ENCODE results near the gene PSMA2. TPM values are rescaled to one million over a fixed set of nuclear protein-coding genes. Genes with fewer than 3 reads are reported as not detected.

PSMA2 gene
- total RNA-seq, 1 experiment from 2014 or later, result 199 TPM

DNA sequence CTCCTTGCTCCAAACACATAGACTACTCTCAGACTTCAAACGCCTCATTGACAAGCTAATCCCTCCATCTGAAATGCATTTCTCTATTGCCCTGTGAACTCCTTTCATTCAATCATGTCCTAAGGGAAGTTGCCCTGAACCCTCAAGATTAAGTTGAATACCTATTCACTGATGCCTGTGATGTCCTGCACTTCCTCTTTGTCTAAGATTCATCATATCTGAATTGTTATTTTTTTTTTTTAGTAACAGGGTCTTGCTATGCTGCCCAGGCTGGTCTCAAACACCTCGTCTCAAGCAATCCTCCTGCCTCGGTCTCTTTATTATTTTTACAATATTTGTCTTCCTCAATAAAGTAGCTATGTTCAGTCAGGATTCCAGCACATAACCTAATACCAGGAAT, 3.2 kb downstream of the PSMA2 start:
- H3K4me1 ChIP-seq, result no peaks in the 10 kb centered on the region
- no peaks in the 10 kb centered on the region for H3K9me3 ChIP-seq (replicated peaks)
- H3K27ac ChIP-seq, result no peak overlapping the region
- peaks cover 42% of the 10 kb centered on the region for H3K36me3 ChIP-seq
- no peak overlapping the region for H3K4me3 ChIP-seq
- no peak for DNase-seq
- no peaks in the 10 kb centered on the region for H3K27me3 ChIP-seq

DNA sequence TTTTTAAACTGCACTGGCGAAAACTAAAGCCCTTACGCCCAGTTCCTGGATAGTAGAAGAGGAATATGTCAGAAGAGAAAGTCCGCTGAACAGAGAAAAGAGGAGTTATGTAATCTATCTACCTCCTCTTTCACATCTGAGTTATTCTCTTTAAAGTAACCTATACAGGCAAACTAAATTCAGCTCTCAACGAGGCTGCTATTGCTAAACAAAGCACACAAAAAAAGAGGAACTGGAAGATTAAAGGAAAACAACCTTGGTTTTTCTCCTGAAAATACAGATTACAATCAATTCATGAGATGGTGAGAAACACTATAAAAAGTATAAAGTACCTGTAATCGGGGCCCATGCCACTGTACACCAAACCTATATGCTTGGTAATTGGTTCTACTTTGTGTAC, 5.8 kb downstream of the PSMA2 start:
- DNase-seq, result no peak
- Histone ChIP-seq H3K27ac (no peak overlapping the region), H3K9me3 (replicated peaks) (no peaks in the 10 kb centered on the region), H3K4me3 (no peak overlapping the region), H3K27me3 (no peaks in the 10 kb centered on the region), H3K36me3 (peaks cover 68% of the 10 kb centered on the region), H3K4me1 (no peaks in the 10 kb centered on the region)

DNA sequence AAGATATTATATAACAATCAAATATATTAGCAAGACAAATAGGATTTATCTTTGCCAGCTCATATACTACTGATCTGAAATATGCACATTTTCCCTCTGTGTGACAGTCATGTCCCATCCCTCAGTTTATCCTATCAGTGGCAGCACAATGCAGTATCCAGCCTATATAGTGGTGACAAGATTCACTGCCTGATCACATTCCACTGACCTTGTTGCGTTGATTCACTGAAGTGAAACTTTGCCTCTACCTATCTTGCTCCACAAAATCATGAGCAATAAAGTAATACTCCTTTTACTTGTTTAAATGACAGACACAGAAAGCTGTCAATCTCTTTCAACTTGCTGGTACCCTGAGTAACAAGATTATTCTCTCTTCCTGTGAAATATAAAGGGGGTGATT, 6.3 kb downstream of the PSMA2 start:
- H3K36me3 ChIP-seq, result peaks cover 73% of the 10 kb centered on the region
- no peak overlapping the region for H3K27ac ChIP-seq
- H3K9me3 ChIP-seq (replicated peaks), result no peaks in the 10 kb centered on the region
- no peak for DNase-seq
- no peaks in the 10 kb centered on the region for H3K27me3 ChIP-seq
- no peaks in the 10 kb centered on the region for H3K4me1 ChIP-seq
- H3K4me3 ChIP-seq, result no peak overlapping the region

DNA sequence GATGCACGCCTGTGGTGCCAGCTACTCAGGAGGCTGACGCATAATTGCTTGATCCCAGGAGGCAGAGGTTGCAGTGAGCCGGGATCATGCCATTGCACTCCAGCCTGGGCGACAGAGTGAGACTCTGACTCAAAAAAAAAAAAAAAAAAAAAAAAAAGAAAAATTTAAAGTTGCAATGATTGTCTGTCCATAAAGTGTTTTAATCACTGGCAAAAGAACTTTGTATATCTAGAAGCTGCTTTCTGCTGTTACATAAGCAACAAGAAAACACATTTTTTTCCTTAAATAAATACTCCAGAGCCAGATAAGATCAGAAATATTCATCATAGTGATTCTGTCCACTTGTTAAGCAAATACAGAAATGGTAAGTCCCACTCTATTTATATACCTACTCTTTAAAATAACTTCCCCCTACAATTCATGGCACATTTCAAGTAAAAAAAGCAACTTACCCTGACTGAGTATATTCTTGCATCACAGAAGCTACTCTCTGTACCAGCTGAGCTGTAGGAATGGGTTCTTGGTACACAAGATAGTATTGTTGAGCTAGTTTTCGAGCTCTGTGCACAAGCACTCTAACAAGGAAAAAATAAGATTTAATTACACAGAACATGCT, 7.6 kb downstream of the PSMA2 start:
- H3K4me1 ChIP-seq, result no peaks in the 10 kb centered on the region
- no peak overlapping the region for H3K4me3 ChIP-seq
- no peak overlapping the region for H3K27ac ChIP-seq
- no peak for DNase-seq
- H3K27me3 ChIP-seq, result no peaks in the 10 kb centered on the region
- no peaks in the 10 kb centered on the region for H3K9me3 ChIP-seq (replicated peaks)
- peaks cover 84% of the 10 kb centered on the region for H3K36me3 ChIP-seq

DNA sequence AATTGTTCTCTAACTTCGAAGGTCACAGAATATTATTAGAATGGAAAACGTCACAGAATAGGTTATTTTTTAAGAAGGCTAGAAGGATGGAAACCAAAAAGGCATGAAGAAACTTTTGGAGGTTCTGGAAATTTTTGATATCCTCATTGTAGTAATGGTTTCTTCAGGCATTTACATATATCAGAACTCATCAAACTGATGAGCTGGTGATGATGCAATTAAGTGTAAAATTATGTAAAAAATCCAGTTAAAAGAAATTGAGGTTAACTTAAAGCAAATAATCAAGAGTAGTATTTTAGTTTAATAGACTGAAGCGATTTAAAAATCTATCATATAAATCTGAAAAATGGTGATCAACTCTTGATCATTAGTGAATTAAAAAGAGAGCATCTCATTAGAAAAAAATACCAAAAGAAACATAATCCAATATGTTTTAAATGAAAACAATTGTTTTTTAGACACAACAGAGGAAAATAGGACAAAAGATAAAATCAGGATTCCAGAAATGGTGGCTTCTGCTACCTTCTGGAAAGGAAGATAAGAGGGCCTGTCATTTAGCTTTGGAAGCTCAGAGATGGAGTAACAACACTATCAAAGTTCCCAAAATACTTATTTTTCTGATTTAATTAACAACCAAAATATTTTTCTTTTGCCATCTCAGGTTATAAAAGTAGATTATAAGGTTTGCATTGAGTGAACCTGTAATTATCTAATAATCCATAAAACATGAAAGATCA, 9.8 kb downstream of the PSMA2 start:
- Histone ChIP-seq H3K27me3 (no peaks in the 10 kb centered on the region), H3K9me3 (replicated peaks) (no peaks in the 10 kb centered on the region), H3K27ac (no peak overlapping the region), H3K36me3 (peaks cover 88% of the 10 kb centered on the region), H3K4me3 (no peak overlapping the region), H3K4me1 (no peaks in the 10 kb centered on the region)
- DNase-seq, result no peak

DNA sequence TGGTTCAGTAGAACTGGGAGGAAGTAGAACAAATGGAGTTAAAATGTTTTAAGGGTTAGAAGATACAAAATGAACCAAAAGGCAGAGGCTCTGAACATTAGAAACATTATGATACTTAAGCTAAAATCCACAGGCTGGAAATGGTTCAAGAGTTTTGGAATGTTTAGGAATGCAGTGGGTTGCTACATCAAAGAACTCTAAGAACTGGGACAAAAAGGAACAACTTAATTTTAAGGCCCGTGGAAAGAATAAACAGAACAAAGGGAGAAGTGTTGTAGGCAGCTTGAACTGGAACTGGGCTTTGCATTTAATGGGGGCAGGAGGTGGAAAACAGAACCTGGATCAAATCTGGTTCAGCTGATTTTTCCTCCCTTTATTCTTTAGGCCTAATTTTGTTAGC, 16.6 kb downstream of the PSMA2 start:
- Histone ChIP-seq H3K27me3 (no peaks in the 10 kb centered on the region), H3K4me3 (no peak overlapping the region), H3K4me1 (0 out of 2 replicates have a peak, but pooled peaks cover 3% of the 10 kb centered on the region), H3K9me3 (replicated peaks) (no peaks in the 10 kb centered on the region), H3K36me3 (peaks cover 43% of the 10 kb centered on the region), H3K27ac (no peak overlapping the region)
- DNase-seq, result no peak

DNA sequence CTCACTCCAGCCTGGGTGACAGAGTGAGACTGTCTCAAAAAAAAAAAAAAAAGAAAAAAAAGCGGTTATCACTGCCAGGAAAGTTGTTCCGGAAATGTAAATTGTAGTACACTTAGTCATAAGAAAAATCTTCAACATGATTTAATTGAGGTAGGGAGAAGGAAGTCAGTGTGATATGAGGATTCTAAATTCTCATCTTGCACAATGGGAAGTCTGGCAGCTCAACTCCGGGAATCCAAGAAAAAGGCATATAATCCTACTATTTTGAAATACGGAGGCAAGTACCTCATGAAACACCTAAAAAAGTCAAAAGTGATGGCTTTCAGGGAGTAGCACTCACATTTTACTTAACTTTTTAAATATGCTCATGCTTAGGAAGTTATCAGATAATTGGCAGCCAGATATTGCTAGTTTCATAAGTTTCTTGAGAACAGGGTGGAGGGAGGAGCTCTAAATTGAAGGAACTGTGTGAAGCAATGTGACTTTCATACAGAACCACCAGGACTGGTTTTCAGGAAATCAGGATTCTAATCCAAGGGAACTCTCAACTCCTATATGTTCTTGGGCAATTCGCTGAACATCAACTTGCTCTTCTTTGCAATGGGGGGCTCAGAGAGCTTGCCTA, 17.4 kb downstream of the PSMA2 start:
- DNase-seq, result no peak
- Histone ChIP-seq H3K36me3 (peaks cover 34% of the 10 kb centered on the region), H3K4me3 (no peak overlapping the region), H3K27me3 (no peaks in the 10 kb centered on the region), H3K27ac (no peak overlapping the region), H3K4me1 (0 out of 2 replicates have a peak, but pooled peaks cover 3% of the 10 kb centered on the region), H3K9me3 (replicated peaks) (no peaks in the 10 kb centered on the region)

DNA sequence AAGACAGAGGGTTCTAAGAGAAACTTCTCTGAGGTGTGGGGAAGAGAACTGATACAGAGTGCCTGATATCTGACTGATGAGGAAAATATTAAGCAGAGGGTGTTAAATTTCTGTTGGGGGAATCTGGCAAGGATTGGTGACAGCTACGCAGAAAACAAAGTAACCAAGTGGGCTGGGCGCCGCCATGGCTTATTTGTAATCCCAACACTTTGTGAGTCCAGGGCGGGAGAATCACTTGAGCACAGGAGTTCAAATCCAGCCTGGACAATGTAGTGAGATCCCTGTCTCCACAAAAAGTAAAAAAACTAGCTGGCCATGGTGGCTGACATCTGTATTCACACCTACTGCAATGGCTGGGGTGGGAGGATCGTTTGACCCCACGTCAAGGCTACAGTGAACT, 18.0 kb downstream of the PSMA2 start:
- H3K4me3 ChIP-seq, result no peak overlapping the region
- 0 out of 2 replicates have a peak, but pooled peaks cover 3% of the 10 kb centered on the region for H3K4me1 ChIP-seq
- no peak overlapping the region for H3K27ac ChIP-seq
- no peaks in the 10 kb centered on the region for H3K27me3 ChIP-seq
- peaks cover 30% of the 10 kb centered on the region for H3K36me3 ChIP-seq
- H3K9me3 ChIP-seq (replicated peaks), result no peaks in the 10 kb centered on the region
- DNase-seq, result no peak

DNA sequence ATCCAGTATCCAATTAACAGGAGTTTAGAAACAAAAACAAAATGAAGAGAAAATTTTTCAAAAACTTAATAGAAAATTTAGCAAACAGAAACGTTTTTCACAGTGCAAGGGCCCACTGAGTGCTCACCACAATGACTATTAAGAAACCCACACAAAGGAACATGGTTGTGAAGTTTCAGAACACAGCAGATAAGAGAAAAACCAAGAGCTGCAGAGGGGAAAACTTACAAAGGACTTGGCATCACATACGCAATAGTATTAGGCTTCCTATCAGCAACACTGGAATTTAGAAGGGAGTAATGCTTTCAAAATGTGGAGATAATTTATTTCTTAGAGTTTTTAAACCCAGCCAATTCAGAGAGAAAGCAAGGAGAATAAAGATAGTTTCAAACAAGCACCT, 18.4 kb downstream of the PSMA2 start:
- Histone ChIP-seq H3K4me3 (no peak overlapping the region), H3K36me3 (peaks cover 30% of the 10 kb centered on the region), H3K4me1 (0 out of 2 replicates have a peak, but pooled peaks cover 3% of the 10 kb centered on the region), H3K27ac (no peak overlapping the region), H3K9me3 (replicated peaks) (no peaks in the 10 kb centered on the region), H3K27me3 (no peaks in the 10 kb centered on the region)
- DNase-seq, result no peak

DNA sequence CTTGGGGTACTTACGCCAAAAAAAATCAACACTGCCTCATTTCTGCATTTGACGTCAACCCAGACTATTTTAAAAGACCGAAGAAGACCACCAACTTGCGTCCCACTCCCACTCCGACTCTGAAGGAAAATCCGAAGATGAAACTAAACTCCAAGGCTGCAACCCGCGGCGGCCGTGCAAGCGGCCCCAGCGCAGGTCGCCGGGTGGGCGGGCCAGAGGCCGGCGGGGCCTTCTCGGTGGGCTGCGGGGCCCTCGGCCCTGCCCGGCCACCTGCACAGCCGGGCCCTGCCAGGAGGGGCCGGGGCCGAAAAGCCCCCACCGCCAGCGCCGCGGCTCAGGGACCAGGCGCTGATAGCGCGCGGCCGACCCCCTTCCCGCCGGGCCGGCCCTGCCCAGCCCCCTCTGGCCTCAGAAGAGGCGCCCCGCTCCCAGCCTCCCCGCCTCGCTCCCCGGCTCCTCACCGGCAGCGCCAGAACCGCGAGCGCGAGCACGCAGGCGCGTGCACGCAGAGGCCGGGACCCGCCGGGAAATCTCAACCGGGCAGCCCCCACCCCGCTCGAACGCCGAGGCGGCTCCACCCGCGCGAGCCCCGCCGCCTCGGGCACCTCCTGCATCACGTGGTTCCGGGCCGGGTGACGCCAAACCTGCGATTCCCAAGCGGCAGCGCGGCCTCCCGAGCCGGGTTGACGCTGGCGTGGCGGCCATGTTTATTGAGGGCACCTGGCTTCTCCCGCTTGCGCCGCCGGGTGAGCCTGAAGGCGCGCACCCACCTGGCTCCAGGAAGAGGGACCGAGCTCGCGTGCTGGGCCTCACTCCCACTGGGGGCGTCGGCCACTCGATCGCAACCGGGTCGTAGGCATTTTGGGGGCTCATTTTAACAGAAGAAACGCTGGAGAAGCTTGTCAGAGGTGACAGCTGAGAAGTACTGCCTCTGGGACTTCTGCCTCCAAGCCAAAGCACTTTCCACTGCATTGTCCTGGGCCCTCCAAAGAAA, 20.2 kb downstream of the PSMA2 start, which contains the start of gene C7orf25:
TSS of gene C7orf25 (minus strand) at position 617 of the 994 bp plus-strand sequence. CDS start 1,170 bp downstream, outside the sequence.
- Histone ChIP-seq H3K36me3 (peaks cover 16% of the 10 kb centered on the region), H3K4me3 (peak within 1 kb of the TSS; percentile 75), H3K27ac (peak within 1 kb of the TSS; percentile 47), H3K27me3 (no peaks in the 10 kb centered on the region), H3K4me1 (0 out of 2 replicates have a peak, but pooled peaks cover 3% of the 10 kb centered on the region), H3K9me3 (replicated peaks) (no peaks in the 10 kb centered on the region)
- DNase-seq, result peak; percentile 96

DNA sequence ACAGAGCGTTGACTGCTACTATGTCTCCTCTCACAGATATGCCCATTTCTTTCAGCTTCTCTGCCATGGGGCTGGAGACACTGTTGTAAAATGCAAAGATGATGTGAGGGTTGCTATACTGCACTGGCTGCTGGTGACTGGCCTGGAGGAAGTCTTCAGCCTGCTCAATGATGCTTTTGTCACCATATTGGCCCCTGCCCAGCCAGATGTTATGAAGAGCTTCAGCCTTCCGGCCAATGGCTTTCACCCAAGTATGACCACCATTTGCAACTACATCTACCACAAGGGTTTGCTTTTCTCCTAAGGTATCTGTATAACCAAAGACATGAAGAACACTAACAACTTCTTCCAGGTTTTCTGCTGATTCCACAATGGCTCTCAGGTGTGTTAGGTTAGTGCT, 21.7 kb downstream of the PSMA2 start:
- Histone ChIP-seq H3K4me3 (no peak overlapping the region), H3K27ac (no peak overlapping the region), H3K4me1 (0 out of 2 replicates have a peak, but pooled peaks cover 3% of the 10 kb centered on the region), H3K9me3 (replicated peaks) (no peaks in the 10 kb centered on the region), H3K36me3 (peaks cover 2% of the 10 kb centered on the region; the same call in 1 of the 2 replicates), H3K27me3 (no peaks in the 10 kb centered on the region)
- no peak for DNase-seq

DNA sequence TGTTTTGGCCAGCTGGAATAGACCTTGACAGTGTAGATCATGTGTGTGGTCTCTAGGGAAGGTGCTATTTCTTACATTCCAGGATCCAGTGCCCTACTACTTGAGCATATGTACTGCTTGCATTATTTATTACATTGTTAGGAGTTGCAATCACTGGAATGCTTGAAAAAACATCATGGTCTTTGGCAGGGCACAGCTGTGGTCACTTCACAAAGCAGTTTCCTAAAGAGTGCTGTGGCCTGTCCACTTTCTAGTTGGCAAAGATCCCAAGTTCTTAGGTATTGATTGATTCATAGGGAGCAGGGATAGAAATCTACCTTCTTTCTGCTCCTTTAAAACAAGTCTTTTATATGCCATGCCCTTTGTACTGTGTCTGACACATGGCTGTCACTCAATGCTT, 24.7 kb downstream of the PSMA2 start:
- 0 out of 2 replicates have a peak, but pooled peaks cover 3% of the 10 kb centered on the region for H3K4me1 ChIP-seq
- no peak for DNase-seq
- no peaks in the 10 kb centered on the region for H3K9me3 ChIP-seq (replicated peaks)
- no peak overlapping the region for H3K4me3 ChIP-seq
- no peaks in the 10 kb centered on the region; the same call in 1 of the 2 replicates for H3K27me3 ChIP-seq
- no peak overlapping the region for H3K27ac ChIP-seq
- H3K36me3 ChIP-seq, result no peaks in the 10 kb centered on the region

DNA sequence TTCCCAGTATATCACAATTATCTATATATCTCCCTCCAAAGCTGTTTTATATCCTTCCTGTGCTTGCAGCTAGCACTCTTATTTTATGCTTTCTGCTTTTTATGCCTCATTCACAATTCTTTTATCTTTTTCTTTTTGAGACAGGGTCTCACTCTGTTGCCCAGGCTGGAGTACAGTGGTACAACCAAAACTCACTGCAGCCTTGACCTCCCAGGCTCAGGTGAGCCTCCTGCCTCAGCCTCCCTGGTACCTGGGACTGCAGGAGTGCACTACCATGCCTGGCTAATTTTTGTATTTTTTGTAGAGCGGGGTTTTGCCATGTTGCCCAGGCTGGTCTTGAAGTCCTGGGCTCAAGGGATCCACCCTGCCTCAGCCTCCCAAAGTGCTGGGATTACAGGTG, 25.8 kb downstream of the PSMA2 start:
- H3K36me3 ChIP-seq, result no peaks in the 10 kb centered on the region
- no peaks in the 10 kb centered on the region; the same call in 1 of the 2 replicates for H3K27me3 ChIP-seq
- H3K9me3 ChIP-seq (replicated peaks), result no peaks in the 10 kb centered on the region
- H3K4me1 ChIP-seq, result 0 out of 2 replicates have a peak, but pooled peaks cover 3% of the 10 kb centered on the region
- H3K4me3 ChIP-seq, result no peak overlapping the region
- no peak overlapping the region for H3K27ac ChIP-seq
- no peak for DNase-seq

DNA sequence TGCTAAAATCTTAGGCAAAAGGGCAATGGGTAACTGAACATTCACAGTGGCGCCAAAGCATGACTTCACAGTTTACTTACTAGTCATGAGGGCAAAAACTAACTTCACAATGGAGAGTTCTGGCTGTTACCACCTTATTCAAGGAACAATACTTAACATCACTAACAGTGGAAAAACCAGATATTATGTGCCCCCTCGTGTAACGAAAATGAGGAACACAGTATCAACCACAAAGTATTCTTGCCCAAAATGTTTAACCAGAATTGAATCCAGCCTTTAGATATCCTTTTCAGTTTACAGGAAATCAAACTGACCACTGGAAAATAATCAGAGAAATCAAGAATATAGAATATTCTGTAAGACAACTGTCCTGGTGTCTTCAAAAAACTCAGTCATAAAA, 29.6 kb downstream of the PSMA2 start:
- DNase-seq, result no peak

More for the DNA sequence above, 29.6 kb downstream of the PSMA2 start:
- Histone ChIP-seq H3K4me1 (no peaks in the 10 kb centered on the region), H3K4me3 (no peak overlapping the region), H3K27me3 (no peaks in the 10 kb centered on the region; the same call in 1 of the 2 replicates), H3K9me3 (replicated peaks) (no peaks in the 10 kb centered on the region), H3K27ac (no peak overlapping the region), H3K36me3 (no peaks in the 10 kb centered on the region)

All from SJCRH30 (cell line).